SK-N-MC (cell line): ENCODE data around the gene PLEKHA7.

Source experiments
- EZH2 ChIP-seq: fragments of 200-600 bp; sonication (generic); IDR thresholded peaks from one replicate; pipeline ENCODE4 v1.6.1; 2017; ENCODE audit warnings: antibody characterized with exemption
- FOXP2 ChIP-seq: optimal IDR thresholded peaks from 2 replicates; pipeline ENCODE3; 2011; ENCODE audit warnings: mild to moderate bottlenecking, moderate library complexity; ENCODE audit not compliant: insufficient read depth; ENCODE audit errors: extremely low read length, control extremely low read depth
- POLR2AphosphoS5 ChIP-seq: IDR thresholded peaks from 2 replicates; pipeline ENCODE4 v1.6.1; 2012; ENCODE audit warnings: mild to moderate bottlenecking, low read depth, low read length, borderline replicate concordance

DNA sequence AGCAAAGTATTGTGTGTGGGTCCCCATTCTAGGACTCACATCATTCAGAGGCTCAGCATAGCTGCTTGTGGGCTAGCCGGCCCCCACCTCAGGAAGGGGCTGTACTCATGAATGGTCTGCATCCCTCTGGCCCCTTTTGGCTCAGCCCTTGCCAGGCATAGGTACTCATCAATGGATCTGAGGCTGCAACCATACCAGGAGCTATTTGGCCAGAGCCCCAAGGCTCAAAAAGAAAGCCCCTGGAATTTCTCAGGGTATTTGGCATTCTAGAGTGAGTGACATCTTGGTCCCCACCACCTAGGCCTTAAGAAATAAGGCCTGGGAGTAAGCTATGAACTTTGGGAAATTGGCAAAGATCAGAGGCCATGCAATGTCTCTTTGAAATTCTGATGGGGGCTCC, 38.3 kb downstream of the PLEKHA7 start:
- TF ChIP-seq EZH2 = no peak
- no peak for TF ChIP-seq POLR2AphosphoS5
- TF ChIP-seq FOXP2 = no peak
